Measurements from ENCODE around the gene KEAP1.

The KEAP1 gene

DNA sequence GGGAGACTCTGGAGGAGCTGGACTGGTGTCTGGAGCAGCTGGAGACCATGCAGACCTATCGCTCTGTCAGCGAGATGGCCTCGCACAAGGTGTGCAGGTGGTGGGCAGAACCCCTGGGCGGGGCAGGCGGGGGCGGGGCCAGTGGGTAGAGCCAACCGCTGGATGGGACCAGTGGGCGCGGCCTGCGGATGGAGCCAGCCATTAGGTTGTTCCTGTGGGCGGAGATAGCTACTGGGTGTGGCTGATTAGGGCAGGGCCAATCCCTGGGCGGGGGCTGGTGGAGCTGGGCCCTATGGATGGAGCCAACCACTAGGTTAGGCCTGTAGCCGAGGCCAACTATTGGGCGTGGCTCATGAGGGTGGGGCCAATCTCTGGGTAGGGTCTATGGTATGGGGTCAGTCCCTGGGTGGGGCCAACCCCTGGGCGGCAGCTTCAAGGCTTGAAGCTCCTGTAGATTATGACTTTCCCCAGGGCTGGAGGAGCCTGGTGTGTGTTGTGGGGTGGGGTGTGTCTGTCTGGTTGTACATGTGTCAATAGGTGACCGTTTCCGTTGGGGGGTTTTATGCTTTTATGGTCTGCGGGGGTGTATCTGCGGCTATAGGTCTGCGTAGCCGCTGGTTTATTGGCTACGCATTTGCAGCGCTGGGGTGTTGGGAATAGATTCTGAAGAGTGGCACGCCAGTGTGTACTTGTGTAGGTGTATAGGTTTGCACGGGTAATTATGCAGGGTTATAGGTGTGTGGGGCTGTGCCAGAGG, 52.1 kb downstream of the KEAP1 start:
- DNase-seq (ENCODE audit: low read depth in 3 of 3): no peak

DNA sequence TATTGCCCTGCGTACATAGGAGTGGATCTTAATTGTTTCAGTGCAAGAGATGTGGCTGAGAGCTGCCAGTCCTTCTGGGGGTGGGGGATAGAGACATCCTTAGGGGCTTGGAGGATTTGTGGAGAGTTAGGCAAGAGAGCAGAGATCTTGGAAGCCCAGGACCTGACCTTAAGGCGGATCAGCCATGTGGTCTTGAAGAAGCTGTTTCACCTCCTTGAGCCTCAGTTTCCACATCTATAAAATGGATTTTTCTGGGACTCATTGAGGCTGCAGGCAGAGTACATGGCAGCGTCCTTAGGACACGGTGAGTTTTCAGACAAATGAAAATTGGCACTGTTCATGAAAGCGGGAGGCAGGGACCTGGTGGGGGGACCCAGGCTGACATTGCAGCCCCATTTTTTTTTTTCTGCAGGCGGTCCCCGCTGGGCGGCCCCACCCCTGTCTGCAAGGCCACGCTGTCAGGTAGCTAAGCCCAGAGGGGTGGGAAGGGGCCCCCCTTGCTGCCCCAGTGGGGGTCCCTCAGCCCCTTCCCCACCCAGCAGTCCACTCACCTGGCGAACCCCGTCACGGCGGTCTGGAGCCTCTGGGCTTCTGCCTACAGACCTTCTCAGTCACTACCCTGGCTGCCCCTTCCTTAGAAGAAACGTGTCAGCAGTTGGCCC, 52.8 kb downstream of the KEAP1 start:
- DNase-seq (ENCODE audit: low read depth in 3 of 3): no peak

DNA sequence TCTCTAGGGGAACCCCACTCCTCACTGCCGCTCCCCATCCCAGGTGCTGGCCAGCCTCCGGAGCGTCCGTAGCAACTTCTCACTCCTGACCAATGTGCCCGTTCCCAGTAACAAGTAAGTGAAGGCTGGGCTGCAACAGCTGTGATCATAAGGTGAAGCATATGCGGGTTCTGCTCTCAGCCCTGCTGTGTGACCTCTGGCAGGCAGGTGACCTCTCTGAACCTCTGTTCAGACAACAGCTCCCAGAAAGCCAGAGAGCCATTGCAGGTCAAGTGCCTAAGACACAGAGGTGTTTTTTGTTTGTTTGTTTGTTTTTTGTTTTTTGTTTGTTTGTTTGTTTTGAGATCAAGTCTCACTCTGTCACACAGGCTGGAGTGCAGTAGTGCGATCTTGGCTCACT, 54.1 kb downstream of the KEAP1 start:
- no peak for DNase-seq (ENCODE audit: low read depth in 3 of 3)

DNA sequence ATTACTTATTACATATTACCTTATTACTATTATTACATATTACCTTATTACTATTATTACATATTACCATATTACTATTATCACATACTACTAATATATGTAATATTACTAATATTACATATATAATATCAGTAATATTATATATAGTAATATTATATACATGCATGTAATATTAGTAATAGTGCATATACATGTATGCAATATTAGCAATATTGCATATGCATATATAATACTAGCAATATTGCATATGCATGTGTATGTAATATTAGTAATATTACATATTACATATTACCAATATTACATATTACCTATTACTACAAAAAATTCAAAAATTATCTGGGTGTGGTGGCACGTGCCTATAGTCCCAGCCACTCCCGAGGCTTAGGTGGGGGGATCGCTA, 60.5 kb downstream of the KEAP1 start:
- no peak for DNase-seq (ENCODE audit: low read depth in 3 of 3)

DNA sequence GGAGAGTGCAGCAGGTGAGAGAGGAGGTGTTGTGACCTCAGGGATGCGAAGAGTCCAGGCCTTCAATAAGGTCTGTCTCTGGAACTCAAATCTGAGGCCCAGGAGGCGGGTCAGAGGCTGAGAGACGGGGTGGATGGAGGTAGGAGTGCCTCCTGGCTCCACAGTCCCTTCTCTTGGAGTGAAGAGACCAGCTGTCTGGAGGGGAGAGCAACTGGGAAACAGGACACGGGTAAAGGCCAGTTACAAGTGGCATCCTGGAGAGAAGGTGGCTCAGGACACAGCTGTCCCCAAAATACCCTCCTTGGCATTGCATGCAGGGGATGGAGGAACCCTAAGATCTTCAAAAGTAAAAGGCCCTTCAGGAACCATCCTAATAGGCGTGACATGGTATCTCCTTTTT, 63.6 kb downstream of the KEAP1 start:
- DNase-seq (ENCODE audit: low read depth in 3 of 3): no peak

Data from stimulated activated CD4-positive, alpha-beta T cell treated with anti-CD3 and anti-CD28 coated beads, TNF-alpha, amount 100 ng/mL, for 24 hours (primary cell).